ENCODE data around the gene OVOL1.
A peak's percentile ranks its signal among the peaks of the same experiment; 100 is the strongest.

The OVOL1 gene

GRCh38 chr11:65776710-65777141, 10.1 kb upstream of the OVOL1 start:
- in situ Hi-C loops (cut with MboI; ENCODE audit: low pct_unique_long_range_greater_than_20kb, low sequenced_read_pairs) = no loop called here
- DNase-seq = no peak

- no peak for DNase-seq
- in situ Hi-C loops (cut with MboI; ENCODE audit: low pct_unique_long_range_greater_than_20kb, low sequenced_read_pairs) = no loop called here
Observed at GRCh38 chr11:65777241-65777640, 9.6 kb upstream of the OVOL1 start.

GRCh38 chr11:65777821-65778361, 9.0 kb upstream of the OVOL1 start:
- in situ Hi-C loops (cut with MboI; ENCODE audit: low pct_unique_long_range_greater_than_20kb, low sequenced_read_pairs) = no loop called here
- DNase-seq = no peak

- no peak for DNase-seq
- in situ Hi-C loops (cut with MboI; ENCODE audit: low pct_unique_long_range_greater_than_20kb, low sequenced_read_pairs) = no loop called here
Observed at GRCh38 chr11:65778431-65778900, 8.4 kb upstream of the OVOL1 start.

GRCh38 chr11:65778901-65779668, 7.8 kb upstream of the OVOL1 start:
- DNase-seq = no peak
- in situ Hi-C loops (cut with MboI; ENCODE audit: low pct_unique_long_range_greater_than_20kb, low sequenced_read_pairs) = no loop called here

- no peak for DNase-seq
- in situ Hi-C loops (cut with MboI; ENCODE audit: low pct_unique_long_range_greater_than_20kb, low sequenced_read_pairs) = no loop called here
Observed at GRCh38 chr11:65779669-65779918, 7.3 kb upstream of the OVOL1 start.

GRCh38 chr11:65779919-65780769, 6.7 kb upstream of the OVOL1 start:
- in situ Hi-C loops (cut with MboI; ENCODE audit: low pct_unique_long_range_greater_than_20kb, low sequenced_read_pairs) = no loop called here
- DNase-seq = peak; percentile 90

- in situ Hi-C loops (cut with MboI; ENCODE audit: low pct_unique_long_range_greater_than_20kb, low sequenced_read_pairs) = no loop called here
- DNase-seq = peak; percentile 54
Observed at GRCh38 chr11:65780770-65781151, 6.1 kb upstream of the OVOL1 start, which contains the start of gene AP5B1. TSS of gene AP5B1 (minus strand) at chr11:65780976. CDS start at chr11:65780591, 385 bp downstream.

GRCh38 chr11:65781152-65781961, 5.5 kb upstream of the OVOL1 start:
- in situ Hi-C loops (cut with MboI; ENCODE audit: low pct_unique_long_range_greater_than_20kb, low sequenced_read_pairs) = no loop called here
- no peak for DNase-seq

- in situ Hi-C loops (cut with MboI; ENCODE audit: low pct_unique_long_range_greater_than_20kb, low sequenced_read_pairs) = no loop called here
- no peak for DNase-seq
Observed at GRCh38 chr11:65781962-65782815, 4.7 kb upstream of the OVOL1 start.

- in situ Hi-C loops (cut with MboI; ENCODE audit: low pct_unique_long_range_greater_than_20kb, low sequenced_read_pairs) = no loop called here
- no peak for DNase-seq
Observed at GRCh38 chr11:65782816-65783228, 4.0 kb upstream of the OVOL1 start.

GRCh38 chr11:65785319-65786007, 1.4 kb upstream of the OVOL1 start:
- no peak for DNase-seq
- in situ Hi-C loops (cut with MboI; ENCODE audit: low pct_unique_long_range_greater_than_20kb, low sequenced_read_pairs) = no loop called here

GRCh38 chr11:65786008-65786785, 666 bp upstream of the OVOL1 start:
- in situ Hi-C loops (cut with MboI; ENCODE audit: low pct_unique_long_range_greater_than_20kb, low sequenced_read_pairs) = no loop called here
- DNase-seq = no peak

GRCh38 chr11:65787649-65788622, 1.1 kb downstream of the OVOL1 start:
- in situ Hi-C loops (cut with MboI; ENCODE audit: low pct_unique_long_range_greater_than_20kb, low sequenced_read_pairs) = no loop called here
- peak; percentile 62 for DNase-seq

- no peak for DNase-seq
Observed at GRCh38 chr11:65788821-65789220, 2.0 kb downstream of the OVOL1 start.

More at GRCh38 chr11:65788821-65789220, 2.0 kb downstream of the OVOL1 start:
- in situ Hi-C loops (cut with MboI; ENCODE audit: low pct_unique_long_range_greater_than_20kb, low sequenced_read_pairs) = no loop called here

Measured in KBM-7 (cell line).